Adrenal gland (tissue), 5 donors: ENCODE results near the gene MAU2.

Source experiments
- CTCF ChIP-seq, 6 experiments: fragments of 450-650 bp in 4 of 6; fragments of 200-600 bp in 2 of 6; sonication (generic) in 1 of 6; IDR thresholded peaks; 1 replicate in 5 of 6; 2 replicates in 1 of 6; pipeline versions ENCODE4 v1.5.1 to v1.8.0; 2016 to 2021; ENCODE audit warnings: antibody characterized with exemption in 6 of 6, mild to moderate bottlenecking in 2 of 6, moderate library complexity in 1 of 6
- POLR2A ChIP-seq, 2 donors: fragments of 450-650 bp; IDR thresholded peaks; one replicate each; pipeline ENCODE4 v1.6.1; 2017; ENCODE audit warnings: antibody characterized with exemption in 2 of 2, mild to moderate bottlenecking in 2 of 2, moderate library complexity in 1 of 2
- donor health status: DM: no; HTN: no; CAD: no.

GRCh38 chr19:19356901-19357566 lies 36.4 kb downstream of the MAU2 start:
- no peak for TF ChIP-seq POLR2A (IDR thresholded peaks at IDR 0.05)
- TF ChIP-seq CTCF (IDR thresholded peaks at IDR 0.05): no peak
